Adipocyte (in vitro differentiated cells): ENCODE results near the gene COL26A1.
"Not testable (repeated sequence)": the region's sequence is repeated elsewhere in the genome, so short reads cannot be mapped to it uniquely, and the experiment has no call there.

ENCODE experiments used
- DNase-seq: peaks from one replicate; pipeline ENCODE4 v3.0.0-alpha.2; 2015; ENCODE audit warnings: low read depth
- H3K27me3 ChIP-seq: replicated peaks from 2 replicates; pipeline ENCODE4 v1.7.0; 2013; ENCODE audit warnings: mild to moderate bottlenecking, low read length, moderate library complexity; ENCODE audit not compliant: control insufficient read depth, insufficient read depth
- H3K36me3 ChIP-seq: 2 replicates; pipeline ENCODE4 v1.7.0; 2013; ENCODE audit warnings: low read length, mild to moderate bottlenecking, moderate library complexity; ENCODE audit not compliant: control insufficient read depth, insufficient read depth, severe bottlenecking
- H3K4me1 ChIP-seq: 2 replicates; pipeline ENCODE4 v1.7.0; 2013; ENCODE audit warnings: mild to moderate bottlenecking, low read length, moderate library complexity; ENCODE audit not compliant: control insufficient read depth, insufficient read depth
- H3K4me3 ChIP-seq: 2 replicates; pipeline ENCODE4 v1.7.0; 2013; ENCODE audit warnings: mild to moderate bottlenecking, low read length, moderate library complexity
- H3K9ac ChIP-seq: 2 replicates; pipeline ENCODE4 v1.7.0; 2013; ENCODE audit warnings: mild to moderate bottlenecking, low read length, moderate library complexity
- H3K9me3 ChIP-seq: 2 replicates; pipeline ENCODE4 v1.7.0; 2013; ENCODE audit warnings: mild to moderate bottlenecking, low read length, moderate library complexity; ENCODE audit not compliant: control insufficient read depth

The COL26A1 gene

DNA sequence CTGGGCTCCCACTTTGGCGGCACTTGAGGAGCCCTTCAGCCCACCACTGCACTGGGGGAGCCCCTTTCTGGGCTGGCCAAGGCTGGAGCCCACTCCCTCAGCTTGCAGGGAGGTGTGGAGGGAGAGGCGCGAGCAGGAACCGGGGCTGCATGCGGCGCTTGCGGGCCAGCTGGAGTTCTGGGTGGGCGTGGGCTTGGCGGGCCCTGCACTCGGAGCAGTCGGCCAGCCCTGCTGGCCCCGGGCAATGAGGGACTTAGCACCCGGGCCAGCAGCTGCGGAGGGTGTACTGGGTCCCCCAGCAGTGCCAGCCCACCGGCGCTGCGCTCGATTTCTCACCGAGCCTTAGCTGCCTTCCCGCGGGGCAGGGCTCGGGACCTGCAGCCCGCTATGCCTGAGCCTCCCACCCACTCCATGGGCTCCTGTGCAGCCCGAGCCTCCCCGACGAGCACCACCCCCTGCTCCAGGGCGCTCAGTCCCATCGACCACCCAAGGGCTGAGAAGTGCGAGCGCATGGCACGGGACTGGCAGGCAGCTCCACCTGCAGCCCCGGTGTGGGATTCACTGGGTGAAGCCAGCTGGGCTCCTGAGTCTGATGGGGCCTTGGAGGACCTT, 14.1 kb upstream of the COL26A1 start:
- H3K9me3 ChIP-seq, H3K4me1 ChIP-seq, H3K4me3 ChIP-seq: not testable (repeated sequence)

DNA sequence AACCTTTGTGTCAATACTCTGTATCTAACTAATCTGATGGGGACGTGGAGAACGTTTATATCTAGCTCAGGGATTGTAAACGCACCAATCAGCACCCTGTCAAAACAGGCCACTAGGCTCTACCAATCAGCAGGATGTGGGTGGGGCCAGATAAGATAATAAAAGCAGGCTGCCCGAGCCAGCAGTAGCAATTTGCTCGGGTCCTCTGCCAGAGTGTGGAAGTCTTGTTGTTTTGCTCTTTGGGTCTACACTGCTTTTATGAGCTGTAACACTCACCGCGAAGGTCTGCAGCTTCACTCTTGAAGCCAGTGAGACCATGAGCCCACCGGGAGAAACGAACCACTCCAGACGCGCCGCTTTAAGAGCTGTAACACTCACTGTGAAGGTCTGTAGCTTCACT, 13.4 kb upstream of the COL26A1 start:
- not testable (repeated sequence) for H3K9ac ChIP-seq, H3K9me3 ChIP-seq, H3K4me3 ChIP-seq, H3K4me1 ChIP-seq, DNase-seq, H3K36me3 ChIP-seq
- peaks cover 12% of the 10 kb centered on the region for H3K27me3 ChIP-seq

More for the DNA sequence above, 14.1 kb upstream of the COL26A1 start:
- H3K36me3 ChIP-seq, H3K27me3 ChIP-seq, DNase-seq, H3K9ac ChIP-seq: not testable (repeated sequence)

DNA sequence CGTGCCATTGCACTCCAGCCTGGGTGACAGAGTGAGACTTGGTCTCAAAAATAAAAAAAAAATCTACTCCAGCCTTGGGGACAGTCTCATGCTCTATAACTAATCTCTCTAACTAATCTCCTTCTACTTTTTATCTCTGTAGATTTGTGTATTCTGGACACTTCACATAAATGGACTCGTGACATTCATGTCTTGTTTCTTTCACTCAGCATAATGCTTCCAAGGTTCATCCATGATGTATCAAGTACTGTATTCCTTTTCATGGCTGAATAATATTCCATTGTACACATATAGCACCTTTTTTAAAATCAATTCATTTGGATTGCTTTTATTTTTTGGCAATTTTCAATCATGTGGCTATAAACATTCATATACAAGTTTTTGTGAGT, 9.8 kb upstream of the COL26A1 start:
- Histone ChIP-seq H3K36me3 (no peaks in the 10 kb centered on the region), H3K27me3 (peaks cover 23% of the 10 kb centered on the region), H3K4me3 (no peak overlapping the region), H3K4me1 (no peaks in the 10 kb centered on the region), H3K9me3 (no peaks in the 10 kb centered on the region), H3K9ac (no peak overlapping the region)
- no peak for DNase-seq

DNA sequence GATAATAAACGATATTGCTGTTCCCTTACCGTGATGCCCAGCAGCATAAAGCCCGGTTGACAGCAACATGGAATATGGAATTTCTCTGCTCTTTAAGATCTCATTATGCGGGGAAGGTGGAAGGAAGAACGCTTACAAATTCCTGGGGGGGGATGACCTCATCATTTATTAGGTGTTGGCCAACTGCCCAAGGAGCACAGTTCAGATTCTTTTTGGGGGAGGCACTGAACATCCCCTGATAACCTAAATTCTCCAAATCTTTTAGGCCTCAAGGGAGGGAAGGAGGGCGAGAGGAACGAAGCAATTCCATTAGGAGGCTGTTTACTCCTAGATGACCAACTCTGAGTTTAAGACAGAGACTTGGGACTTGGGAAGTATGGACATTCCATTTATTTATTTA, 5.2 kb upstream of the COL26A1 start:
- Histone ChIP-seq H3K4me3 (no peak overlapping the region), H3K36me3 (no peaks in the 10 kb centered on the region), H3K4me1 (no peaks in the 10 kb centered on the region), H3K27me3 (peaks cover 27% of the 10 kb centered on the region), H3K9ac (no peak overlapping the region), H3K9me3 (no peaks in the 10 kb centered on the region)
- DNase-seq, result no peak

DNA sequence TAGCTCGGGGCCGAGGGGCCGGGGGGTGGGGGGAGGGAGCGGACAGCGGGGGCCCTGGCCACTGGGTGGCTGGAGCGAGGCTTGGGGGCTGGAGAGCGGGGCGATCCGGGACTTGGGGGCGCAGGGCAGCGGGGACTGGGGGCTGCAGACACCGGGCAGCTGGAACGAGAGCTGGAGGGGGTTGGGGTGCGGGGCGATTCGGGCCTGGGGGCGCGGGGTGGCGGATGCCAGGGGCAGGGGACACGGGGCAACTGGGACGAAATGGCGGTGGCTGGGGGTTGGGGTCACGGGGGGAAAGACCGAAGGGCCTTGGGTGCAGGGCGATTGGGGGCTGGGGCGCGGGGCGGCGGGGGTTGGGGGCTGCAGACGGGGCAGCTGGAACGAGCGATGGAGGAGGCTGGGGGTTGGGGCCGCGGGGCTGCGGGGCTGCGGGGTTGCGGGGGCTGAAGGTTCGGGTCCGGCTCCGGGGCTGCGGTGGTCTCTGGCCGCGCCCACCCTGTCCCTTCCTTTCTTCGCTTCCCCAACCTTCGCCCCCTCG, 590 bp downstream of the COL26A1 start:
- Histone ChIP-seq H3K9me3 (peaks cover 8% of the 10 kb centered on the region), H3K27me3 (peaks cover 48% of the 10 kb centered on the region), H3K9ac (no peak overlapping the region), H3K4me1 (peaks cover 3% of the 10 kb centered on the region), H3K4me3 (peak overlapping the region; percentile 41), H3K36me3 (no peaks in the 10 kb centered on the region)
- no peak for DNase-seq

DNA sequence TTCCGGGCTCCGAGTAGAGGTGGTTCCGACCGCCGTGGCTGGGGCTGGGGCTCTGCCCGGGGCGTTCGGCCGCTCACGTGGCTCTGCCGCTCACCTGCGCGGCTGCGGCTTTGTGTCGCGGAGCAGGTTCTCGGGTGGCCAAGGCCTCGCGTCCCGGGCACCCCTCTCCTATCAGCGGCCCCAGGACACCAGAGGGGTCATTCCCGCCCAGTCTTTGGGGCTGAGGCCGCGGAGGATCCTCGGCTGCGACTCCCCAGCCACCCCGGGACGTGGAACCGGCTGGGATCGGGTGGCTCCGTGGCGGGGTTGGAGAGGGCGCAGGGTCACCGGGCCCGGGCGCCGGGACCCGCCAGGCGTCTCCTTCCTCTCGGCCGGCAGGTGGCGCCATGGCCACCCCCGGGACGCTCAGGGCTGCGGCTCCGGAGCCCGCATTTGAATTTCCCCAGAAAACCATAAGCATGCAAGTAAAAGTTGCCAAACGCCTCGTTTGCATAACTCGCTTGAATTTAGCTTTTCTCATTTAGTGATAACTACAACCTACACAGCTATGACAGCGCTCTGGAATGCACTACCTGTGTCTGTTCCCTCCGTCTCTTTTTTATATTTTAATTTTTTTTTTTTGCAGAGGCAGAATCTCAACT, 1.2 kb downstream of the COL26A1 start:
- DNase-seq, result peak; percentile 89

DNA sequence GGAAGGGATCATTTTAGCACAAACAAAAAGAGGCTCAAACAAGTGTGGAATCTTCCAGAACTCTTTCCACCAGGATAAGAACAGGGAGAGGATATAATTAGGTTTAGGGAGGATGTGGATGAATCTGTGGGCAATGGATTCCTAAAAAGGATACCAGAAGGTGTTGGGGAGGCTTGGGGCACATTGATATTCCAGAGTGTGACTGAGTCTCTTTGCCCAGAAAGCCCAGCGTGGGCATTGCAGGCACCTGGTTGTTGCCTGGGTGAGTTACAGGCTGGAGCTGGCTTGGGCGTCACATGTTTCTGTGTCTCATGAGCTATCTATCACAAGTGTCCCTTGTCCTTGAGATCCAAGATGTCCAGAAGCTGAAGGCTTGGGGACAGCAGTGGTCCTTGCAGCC, 3.3 kb downstream of the COL26A1 start:
- Histone ChIP-seq H3K4me3 (no peak overlapping the region), H3K4me1 (peaks cover 3% of the 10 kb centered on the region), H3K27me3 (peaks cover 61% of the 10 kb centered on the region), H3K9me3 (peaks cover 11% of the 10 kb centered on the region), H3K9ac (no peak overlapping the region), H3K36me3 (no peaks in the 10 kb centered on the region)
- DNase-seq, result no peak

More for the DNA sequence above, 1.2 kb downstream of the COL26A1 start:
- H3K27me3 ChIP-seq, result peaks cover 54% of the 10 kb centered on the region
- no peaks in the 10 kb centered on the region for H3K36me3 ChIP-seq
- peak overlapping the region; percentile 41 for H3K4me3 ChIP-seq
- no peak overlapping the region for H3K9ac ChIP-seq
- peaks cover 3% of the 10 kb centered on the region for H3K4me1 ChIP-seq
- peaks cover 11% of the 10 kb centered on the region for H3K9me3 ChIP-seq

DNA sequence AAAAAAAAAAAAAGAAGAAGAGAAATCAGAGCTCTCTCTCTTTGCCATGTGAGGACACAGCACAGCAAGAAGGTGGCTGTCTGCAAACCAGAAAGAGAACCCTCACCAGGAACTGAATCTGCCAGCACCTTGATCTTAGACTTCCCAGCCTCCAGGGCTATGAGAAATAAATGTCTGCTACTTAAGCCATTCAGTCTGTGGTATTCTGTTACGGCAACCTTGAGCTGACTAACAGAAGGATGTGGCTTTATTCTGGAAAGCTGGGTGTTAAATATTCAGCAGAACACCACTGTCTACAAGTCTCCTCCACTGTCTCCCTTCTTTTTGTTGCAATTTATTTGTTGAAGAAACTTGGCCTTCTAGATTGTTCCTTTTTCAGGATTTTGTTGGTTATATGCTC, 5.0 kb downstream of the COL26A1 start:
- no peak overlapping the region for H3K4me3 ChIP-seq
- H3K27me3 ChIP-seq, result peaks cover 64% of the 10 kb centered on the region
- no peak for DNase-seq
- H3K9me3 ChIP-seq, result peaks cover 11% of the 10 kb centered on the region
- H3K36me3 ChIP-seq, result no peaks in the 10 kb centered on the region
- H3K4me1 ChIP-seq, result peaks cover 3% of the 10 kb centered on the region
- H3K9ac ChIP-seq, result no peak overlapping the region

DNA sequence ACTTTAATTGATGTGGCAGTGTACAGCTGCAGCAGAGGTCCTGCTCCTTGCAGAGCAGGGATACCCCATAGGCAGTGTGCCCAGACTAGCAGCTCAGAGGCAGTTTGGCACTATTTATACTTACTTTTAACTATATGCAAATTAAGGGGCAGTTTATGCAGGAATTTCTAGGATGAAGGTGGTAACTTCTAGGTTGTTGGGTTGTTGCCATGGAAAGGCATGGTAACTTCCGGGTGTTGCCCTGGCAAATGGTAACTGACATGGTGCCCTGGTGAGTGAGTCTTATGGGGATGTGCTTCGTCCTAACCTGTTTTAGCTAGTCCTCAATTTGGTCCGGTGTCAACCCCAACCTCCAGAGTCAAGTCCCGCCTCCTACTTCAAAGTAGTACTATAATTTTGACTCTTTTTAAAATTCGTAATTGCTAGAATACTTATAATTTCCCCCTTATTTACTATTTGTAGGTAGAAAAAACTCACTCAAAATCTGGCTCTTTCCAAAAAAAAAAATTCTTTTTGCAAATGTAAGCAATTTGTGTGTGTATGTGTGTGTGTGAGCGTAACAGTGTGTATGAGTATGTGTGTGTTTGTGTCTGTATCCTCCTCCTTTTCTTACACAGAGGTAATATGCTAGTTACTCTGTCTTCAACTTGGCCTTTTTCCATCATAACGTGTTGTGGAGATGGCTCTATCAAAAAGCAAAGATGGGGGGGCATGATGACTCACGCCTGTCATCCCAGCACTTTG, 5.9 kb downstream of the COL26A1 start:
- DNase-seq, result no peak
- no peaks in the 10 kb centered on the region for H3K36me3 ChIP-seq
- H3K4me1 ChIP-seq, result peaks cover 3% of the 10 kb centered on the region
- no peak overlapping the region for H3K4me3 ChIP-seq
- peaks cover 72% of the 10 kb centered on the region for H3K27me3 ChIP-seq
- no peak overlapping the region for H3K9ac ChIP-seq
- peaks cover 11% of the 10 kb centered on the region for H3K9me3 ChIP-seq

DNA sequence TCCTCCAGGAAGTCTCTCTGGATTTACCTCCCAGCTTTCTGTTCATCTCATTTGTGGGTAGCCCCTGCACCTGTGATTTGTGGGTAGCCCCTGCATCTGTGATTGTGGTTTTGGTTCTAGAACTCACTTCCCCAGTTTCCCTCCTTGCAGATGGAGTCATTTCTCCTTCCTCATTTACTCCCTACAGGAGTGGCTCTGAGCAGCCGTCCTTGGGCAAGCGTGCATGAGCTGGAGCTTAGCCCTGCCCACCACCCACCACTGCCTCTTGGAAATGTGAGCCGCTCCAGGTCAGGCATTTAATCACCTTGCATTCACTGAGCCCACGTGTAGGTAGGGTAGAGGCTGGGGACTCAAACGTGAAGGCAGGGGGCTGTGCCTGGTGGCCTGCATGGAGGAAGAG, 8.2 kb downstream of the COL26A1 start:
- Histone ChIP-seq H3K9me3 (peaks cover 11% of the 10 kb centered on the region), H3K4me3 (no peak overlapping the region), H3K36me3 (no peaks in the 10 kb centered on the region), H3K9ac (no peak overlapping the region), H3K27me3 (peaks cover 73% of the 10 kb centered on the region), H3K4me1 (no peaks in the 10 kb centered on the region)
- no peak for DNase-seq

DNA sequence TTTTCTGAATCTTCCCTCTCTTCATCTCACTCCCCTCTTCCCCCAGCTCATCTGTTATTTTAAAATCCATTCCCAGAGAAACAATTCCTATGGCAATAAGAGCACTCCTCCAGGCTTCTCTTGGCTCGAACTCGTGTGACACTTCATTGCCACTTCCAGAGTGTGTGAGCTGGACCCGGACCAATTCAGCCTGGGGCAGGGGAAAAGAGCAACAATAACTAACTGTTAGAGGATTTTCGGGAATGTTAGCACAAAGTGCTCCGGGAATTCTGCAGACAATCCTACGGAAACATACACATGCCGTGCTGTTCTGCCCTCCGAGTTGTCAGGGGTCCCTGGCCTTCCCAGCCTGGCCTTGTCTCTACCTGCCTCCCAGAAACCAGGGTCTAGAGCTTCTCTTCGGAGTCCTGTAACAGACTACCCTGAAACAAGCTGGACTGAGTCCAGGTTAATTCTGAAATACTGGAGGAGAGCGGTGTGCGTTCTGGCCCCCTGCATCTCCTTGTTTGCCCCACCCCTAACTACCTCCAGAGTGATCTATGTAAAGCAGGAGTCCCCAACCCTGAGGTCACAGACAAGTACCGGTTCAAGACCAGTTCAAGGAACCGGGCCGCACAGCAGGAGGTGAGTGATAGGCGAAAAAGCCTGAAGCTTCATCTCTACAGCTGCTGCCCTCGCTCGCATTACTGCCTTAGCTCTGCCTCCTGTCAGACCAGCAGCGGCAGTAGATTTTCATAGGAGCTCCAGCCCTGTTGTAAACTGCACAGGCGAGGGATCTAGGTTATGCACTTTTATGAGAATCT, 11.3 kb downstream of the COL26A1 start:
- DNase-seq, result peak; percentile 31
- H3K4me1 ChIP-seq, result peaks cover 7% of the 10 kb centered on the region

More for the DNA sequence above, 11.3 kb downstream of the COL26A1 start:
- no peaks in the 10 kb centered on the region for H3K36me3 ChIP-seq
- H3K27me3 ChIP-seq, result peaks cover 65% of the 10 kb centered on the region
- H3K4me3 ChIP-seq, result no peak overlapping the region
- no peak overlapping the region for H3K9ac ChIP-seq
- no peaks in the 10 kb centered on the region for H3K9me3 ChIP-seq
